IPS DF 4.7 (cell line): ENCODE measurements around the gene MPHOSPH8.

Experiments
- DNase-seq: peaks from one replicate; pipeline ENCODE4 v3.0.0-alpha.2; 2013; ENCODE audit warnings: low spot score; ENCODE audit errors: extremely low read depth

The MPHOSPH8 gene, protein sequence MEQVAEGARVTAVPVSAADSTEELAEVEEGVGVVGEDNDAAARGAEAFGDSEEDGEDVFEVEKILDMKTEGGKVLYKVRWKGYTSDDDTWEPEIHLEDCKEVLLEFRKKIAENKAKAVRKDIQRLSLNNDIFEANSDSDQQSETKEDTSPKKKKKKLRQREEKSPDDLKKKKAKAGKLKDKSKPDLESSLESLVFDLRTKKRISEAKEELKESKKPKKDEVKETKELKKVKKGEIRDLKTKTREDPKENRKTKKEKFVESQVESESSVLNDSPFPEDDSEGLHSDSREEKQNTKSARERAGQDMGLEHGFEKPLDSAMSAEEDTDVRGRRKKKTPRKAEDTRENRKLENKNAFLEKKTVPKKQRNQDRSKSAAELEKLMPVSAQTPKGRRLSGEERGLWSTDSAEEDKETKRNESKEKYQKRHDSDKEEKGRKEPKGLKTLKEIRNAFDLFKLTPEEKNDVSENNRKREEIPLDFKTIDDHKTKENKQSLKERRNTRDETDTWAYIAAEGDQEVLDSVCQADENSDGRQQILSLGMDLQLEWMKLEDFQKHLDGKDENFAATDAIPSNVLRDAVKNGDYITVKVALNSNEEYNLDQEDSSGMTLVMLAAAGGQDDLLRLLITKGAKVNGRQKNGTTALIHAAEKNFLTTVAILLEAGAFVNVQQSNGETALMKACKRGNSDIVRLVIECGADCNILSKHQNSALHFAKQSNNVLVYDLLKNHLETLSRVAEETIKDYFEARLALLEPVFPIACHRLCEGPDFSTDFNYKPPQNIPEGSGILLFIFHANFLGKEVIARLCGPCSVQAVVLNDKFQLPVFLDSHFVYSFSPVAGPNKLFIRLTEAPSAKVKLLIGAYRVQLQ

DNA sequence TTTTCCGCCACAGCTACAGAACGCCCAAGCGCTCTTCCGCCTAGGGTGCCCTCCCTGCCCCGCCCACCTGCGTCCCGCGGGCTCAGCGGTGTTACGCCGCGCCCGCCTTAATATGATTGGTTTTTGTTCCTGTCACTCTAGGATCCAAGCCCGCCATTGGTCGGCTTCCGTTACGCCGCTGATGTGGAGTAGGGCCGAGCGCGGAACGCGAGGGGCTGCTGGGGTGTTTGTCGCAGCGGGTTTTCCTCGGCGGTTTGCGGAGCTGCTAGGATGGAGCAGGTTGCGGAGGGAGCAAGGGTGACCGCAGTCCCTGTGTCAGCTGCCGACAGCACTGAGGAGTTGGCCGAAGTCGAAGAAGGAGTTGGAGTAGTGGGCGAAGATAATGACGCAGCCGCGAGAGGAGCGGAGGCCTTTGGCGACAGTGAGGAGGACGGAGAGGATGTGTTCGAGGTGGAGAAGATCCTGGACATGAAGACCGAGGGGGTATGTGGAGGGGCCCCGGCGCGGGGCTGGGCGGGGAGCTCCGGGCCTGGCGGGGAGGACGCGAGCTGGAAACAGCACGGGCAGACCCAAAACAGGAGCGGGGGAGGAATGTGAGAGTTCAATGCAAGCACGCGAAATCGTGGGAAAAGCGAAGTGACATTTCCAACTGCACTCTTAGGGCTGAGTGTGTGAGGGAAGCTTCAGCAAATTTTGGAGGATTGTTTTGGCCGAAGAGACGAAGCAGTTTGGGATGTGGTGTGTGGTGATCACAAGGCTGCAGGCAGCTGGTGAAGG is at the start of gene MPHOSPH8:
Gene MPHOSPH8 (plus strand): TSS at position 181 of the 777 bp plus-strand sequence. CDS start 90 bp downstream, at position 271.
- DNase-seq = peak; percentile 91

- no peak for DNase-seq
Measured at GRCh38 chr13:19586904-19587634, 46.4 kb upstream of the MPHOSPH8 start.

DNA sequence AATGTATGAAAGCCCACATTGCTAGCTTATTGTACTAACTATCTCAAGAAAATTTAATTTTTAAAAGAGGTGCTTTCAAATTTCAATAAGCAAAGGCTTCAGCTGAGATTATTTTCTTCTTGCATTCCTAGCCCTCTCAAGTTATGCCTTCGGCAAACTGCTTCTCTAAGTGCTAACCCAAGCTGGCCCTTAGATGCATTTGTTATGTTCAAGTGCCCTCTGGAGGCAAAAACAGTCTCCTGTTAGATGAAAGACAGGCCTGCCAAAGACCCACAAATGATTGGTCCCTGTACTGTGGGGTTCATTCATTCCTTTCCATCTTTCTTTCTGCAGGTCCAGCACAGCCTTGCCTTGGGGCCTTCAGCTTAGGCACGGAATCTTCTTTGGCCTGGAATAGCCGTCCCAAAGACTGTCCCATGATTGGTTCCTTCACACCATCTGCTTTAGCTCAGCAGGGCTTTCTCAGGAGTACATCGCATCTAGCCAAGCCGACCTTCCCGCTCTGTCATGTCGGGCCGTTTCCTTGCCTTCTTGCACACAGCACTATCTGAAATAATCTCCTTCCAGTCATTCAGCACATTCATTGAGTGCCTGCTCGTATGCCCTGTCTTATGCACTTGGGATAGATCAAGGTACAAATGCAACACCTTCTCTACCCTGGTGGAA is 45.7 kb upstream of the MPHOSPH8 start:
- DNase-seq = no peak

DNA sequence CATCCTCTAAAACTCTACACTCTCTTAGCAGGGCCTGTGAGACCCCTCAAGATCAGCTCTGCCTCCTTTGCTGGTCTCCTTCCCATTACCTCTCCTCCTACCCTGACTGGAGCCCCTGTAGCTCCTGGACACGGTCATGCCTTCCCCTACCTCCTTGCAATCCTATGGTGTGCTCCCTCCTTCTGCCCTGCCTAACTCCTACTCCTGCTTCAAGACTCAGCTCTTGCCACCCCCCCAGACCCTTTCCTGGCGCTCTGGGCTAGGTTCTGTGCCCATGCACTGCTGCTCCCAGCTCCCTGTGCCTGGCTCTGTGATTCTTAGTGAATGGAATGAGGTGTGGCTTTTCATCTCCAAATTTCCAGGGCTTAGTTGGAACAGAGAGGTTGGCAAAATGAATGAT is 44.1 kb upstream of the MPHOSPH8 start:
- no peak for DNase-seq

DNA sequence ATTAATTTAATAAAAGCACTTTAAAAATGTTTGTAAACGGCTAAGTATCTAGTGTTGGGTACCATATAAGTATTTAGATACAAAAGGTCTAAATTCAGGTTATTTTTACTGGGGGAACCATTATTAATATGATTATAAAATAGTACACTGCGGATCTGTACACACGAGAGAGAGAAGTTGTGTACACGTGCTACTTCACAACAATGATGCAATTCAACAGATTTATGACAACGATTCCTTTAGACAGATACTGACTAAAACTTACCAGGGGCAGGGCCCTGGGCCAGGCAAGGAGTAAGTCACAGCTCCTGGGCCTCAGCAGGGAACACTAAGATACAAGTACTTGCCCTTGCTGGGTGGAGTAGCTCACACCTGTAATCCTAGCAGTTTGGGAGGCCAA is 43.0 kb upstream of the MPHOSPH8 start:
- no peak for DNase-seq

GRCh38 chr13:19591864-19592263 is 41.6 kb upstream of the MPHOSPH8 start:
- no peak for DNase-seq

DNA sequence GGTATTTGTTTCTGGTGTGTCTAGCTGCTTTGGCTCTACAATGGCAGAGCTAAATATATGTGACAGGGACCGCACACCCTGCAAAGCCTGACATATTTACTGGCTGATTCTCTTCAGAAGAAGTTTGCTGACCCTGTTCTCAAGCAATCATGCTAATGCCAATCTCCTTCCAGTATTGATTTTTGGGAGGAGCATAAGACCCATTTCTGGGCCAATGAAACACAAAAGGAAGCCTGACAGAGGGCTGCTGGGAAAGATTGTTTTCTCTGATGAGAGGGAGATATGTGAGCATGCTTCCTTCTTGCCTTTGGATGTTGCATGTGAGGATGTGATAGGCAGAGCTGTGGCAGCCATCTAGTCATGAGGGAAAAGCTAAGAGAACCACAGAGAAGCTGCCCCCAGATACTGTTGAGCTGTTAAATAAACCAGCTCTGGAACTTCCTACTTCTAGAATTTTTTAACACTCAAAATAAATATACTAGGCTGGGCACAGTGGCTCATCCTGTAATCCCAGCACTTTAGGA is 40.7 kb upstream of the MPHOSPH8 start:
- no peak for DNase-seq

- no peak for DNase-seq
Measured at GRCh38 chr13:19596086-19596485, 37.4 kb upstream of the MPHOSPH8 start.

- DNase-seq = no peak
Measured at GRCh38 chr13:19596960-19597361, 36.5 kb upstream of the MPHOSPH8 start.

DNA sequence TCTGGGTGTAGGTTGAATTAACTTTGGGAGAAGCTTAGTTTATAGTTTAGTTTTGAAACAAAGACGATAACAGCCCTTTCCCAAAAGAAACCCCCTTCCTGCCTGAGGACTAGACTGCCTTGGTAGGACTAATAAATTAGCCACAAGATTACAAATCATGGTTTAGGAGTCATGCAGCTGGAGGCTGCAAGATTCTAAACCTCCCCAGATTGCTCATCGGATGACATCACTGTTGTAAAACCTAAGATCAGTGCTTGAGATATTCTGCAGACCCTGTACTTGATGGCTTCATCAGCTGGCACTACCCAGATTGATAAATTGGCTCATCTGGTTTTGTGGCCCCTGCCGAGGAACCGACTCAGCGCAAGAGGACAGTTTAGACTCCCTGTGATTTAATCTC is 35.9 kb upstream of the MPHOSPH8 start:
- no peak for DNase-seq

DNA sequence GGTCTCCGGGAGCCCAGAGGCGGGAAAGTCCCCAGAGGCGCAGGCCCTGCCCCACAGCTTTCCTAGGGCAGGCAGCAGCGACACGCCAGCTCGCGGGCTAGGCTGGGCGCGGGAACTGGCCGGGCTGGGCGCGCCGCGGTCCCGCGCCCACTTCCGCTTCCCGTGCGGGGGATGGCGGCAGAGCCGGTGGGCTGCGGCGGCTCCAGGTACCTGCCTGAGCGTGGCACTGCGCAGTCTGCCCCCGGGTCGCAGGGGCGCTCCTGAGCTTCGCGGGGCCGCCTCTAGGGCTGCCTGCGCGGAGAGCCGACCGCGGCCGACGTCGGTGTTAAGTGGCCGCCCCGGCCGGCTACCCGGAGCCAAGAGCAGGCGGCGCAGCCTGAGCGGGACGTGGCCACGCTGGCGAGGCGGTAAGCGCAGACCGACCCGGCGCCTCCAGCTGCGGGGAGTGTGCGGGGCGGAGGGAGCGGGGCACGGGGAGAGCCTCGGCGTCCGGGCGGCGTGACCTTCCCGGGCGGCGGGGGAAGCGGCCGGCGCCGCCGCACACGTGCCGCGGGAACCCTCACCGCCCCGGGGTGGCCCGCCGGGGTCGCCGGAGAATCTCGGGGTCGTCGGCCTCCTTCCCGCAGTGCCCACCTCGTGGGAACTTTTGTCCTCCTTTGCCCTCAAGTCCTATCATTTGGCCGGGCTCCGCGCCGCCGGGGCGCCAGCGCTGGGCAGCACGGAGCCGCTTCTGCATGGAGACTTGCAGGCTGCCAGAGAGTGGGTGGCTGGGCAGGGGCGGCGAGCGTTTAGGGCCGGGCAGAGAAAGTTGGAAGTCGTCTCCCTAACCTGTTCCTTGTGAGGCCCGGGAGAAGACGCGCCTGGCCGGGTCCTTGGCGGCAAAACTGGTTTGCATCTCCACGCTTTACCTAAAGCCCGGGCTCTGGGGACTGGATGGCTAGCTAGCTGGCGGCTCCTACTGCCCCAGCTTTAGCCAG is 31.4 kb upstream of the MPHOSPH8 start:
- no peak for DNase-seq

DNA sequence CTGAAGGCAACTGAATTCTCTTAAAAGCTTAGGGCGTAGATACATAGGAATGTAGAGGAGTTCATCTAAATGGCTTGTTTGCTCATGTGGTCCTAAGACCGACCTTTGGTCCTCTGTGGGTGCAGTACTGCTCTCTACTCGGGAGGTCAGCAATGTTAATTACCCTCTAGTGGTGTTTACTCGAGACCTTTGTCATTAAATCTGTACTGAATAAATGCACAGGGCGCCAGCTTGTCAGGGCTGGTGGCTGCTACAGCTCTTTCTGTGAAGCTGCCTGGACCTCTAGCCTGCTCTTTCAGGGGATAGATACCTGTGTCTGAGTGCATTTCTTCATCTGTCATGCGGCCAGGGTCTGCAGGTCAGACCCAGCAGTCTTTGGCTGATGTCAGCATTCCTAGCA is 29.2 kb upstream of the MPHOSPH8 start:
- DNase-seq = no peak

DNA sequence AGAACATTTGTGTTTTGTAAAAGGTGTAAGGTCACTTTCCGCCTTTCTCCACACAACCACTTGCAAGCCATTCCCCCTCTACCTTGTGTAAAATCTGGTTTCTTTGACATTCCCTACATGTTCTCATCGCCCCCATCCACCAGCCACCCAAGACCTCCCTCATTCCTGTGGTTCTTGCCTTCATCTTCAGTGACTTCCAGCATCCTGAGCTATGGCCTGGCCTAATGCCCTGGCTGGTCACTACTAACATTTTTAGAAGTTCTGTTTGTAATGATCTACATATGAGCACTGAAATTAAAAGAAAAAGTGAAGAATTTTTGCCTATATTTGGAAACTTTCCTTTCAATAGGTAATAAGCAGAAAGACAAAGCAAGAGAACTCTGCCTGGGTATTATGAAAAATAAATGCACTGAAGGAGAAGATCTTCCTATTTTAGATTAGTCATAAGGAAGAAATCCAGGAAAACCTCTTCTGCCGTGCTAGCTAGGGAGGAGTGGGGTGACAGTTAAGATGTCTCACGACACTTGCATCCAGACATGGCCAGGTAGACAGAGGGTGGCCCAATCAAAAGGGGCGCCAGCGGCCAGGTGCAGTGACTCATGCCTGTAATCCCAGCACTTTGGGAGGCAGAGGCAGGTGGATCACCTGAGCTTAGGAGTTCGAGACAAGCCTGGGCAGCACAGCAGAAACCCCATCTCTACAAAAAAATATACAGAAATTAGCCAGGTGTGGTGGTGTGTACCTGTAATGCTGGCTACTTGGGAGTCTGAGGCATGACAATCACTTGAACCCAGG is 28.1 kb upstream of the MPHOSPH8 start:
- DNase-seq = no peak

DNA sequence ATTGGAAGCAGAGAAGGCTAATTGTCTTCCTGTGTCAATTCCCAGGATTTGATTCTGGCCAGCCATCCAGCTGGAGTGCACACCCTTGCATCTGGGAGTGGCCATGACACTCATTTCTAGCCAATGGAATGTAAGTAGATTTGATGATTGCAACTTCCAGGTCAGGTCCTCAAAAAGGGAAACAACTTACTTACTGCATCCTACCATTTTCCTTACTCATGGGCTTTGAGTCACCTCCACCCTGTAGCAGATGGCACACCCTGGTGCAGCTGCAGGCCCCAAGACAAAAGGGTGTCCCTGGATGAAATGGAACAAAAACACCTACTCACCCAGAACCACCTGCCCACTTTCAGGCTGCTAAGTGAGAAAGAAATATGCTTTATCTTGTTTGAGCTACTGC is 27.3 kb upstream of the MPHOSPH8 start:
- DNase-seq = no peak

DNA sequence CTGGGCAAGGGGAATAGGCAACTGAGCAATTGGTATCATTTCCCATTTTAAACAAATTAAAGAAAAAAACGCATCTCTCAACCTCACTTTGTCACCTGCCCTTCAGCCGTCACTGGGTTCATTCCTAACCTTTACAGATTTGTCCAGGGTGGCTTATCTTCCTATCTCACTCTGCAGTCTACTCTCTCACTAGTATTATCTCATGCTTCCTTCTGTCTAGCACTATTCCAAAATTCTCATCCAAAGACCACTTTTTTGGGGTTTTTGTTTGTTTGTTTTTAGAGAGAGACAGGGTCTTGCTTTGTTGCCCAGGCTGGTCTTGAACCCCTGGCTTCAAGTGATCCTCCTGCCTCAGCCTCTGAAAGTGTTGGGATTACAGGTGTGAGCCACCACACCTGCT is 26.7 kb upstream of the MPHOSPH8 start:
- DNase-seq = no peak

DNA sequence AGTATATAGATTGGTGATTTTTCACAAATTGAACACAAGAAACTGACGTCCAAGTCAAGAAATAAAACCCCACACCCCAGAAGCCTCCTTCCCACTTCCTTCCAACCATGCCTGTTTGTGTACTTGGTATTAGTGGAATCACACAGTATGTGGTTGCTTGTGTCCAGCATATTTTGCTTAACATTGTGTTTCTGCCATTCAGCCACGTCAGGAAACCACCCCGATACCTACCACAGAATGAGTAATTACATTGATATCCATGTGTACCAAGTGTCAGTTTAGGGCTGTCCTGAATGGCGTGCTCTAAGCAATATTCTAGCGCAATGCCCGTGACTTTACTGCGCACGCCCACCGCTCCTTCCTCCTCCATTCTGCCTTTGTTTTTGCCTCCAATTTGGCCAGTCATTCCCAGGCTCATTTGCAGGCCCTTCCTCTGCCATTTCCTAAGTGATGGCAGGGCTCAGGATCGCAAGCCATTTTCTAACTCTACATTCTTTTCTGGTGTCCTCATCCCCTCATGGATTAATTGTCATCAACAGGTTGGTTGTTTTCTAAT is 25.9 kb upstream of the MPHOSPH8 start:
- no peak for DNase-seq

- no peak for DNase-seq
Measured at GRCh38 chr13:19618977-19619376, 14.5 kb upstream of the MPHOSPH8 start.

DNA sequence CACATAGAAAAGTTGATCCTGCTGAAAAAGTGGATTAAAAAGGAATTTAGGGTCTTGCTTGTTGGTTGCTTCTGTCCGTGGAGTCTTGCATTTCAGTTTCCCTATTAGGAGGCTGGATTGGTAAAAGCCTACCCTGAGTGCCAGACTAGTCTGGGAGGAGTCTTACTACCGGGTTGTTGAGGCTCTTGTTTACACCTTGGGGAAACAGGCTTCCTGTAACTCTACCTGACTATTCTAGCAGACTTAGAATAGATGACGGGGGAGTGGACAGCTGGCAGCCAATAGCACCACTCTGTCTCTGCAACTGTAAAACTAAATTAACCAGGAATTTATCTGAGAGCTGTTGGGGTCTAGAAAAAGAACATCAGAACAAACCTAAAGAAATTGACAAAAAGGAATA is 11.3 kb upstream of the MPHOSPH8 start:
- DNase-seq = no peak
